Measurements from ENCODE around the gene HDAC4.

DNA sequence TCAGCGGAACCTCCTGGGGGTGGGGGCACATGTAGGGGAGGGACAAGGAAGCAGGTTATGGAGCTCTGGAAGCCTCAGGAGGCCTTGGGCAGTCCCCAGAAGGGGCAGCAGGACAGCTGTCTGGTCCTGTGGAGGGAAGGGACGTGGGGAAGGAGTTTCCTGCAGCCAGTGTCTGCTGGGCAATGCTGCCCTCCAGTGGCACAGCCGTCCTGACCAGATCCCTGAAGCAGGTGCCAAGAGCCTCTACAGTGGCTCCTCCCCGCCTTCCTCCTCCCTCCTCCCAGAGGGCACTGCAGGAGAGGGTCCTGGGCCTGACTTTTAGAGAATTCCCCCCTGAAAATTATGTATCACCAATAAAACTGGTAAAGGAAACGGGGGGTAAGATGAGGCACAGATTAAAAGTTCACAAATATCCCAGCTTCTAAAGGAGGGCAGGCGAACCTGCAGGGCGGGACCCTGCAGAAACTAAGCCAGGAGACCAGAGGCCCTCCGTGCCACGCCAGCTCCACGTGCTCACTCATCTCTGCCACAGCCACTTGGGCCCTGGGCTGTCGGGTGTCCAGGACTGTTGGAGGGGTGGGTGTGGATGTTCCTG is 294.4 kb downstream of the HDAC4 start:
- TF ChIP-seq, protein P1, sequence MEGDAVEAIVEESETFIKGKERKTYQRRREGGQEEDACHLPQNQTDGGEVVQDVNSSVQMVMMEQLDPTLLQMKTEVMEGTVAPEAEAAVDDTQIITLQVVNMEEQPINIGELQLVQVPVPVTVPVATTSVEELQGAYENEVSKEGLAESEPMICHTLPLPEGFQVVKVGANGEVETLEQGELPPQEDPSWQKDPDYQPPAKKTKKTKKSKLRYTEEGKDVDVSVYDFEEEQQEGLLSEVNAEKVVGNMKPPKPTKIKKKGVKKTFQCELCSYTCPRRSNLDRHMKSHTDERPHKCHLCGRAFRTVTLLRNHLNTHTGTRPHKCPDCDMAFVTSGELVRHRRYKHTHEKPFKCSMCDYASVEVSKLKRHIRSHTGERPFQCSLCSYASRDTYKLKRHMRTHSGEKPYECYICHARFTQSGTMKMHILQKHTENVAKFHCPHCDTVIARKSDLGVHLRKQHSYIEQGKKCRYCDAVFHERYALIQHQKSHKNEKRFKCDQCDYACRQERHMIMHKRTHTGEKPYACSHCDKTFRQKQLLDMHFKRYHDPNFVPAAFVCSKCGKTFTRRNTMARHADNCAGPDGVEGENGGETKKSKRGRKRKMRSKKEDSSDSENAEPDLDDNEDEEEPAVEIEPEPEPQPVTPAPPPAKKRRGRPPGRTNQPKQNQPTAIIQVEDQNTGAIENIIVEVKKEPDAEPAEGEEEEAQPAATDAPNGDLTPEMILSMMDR (IDR thresholded peaks at IDR 0.05) = no peak
- TF ChIP-seq POLR2A (IDR thresholded peaks at IDR 0.05) = no peak
- TF ChIP-seq EP300 (IDR thresholded peaks at IDR 0.05) = no peak
